Measurements from ENCODE around the gene NCAM1.

DNA sequence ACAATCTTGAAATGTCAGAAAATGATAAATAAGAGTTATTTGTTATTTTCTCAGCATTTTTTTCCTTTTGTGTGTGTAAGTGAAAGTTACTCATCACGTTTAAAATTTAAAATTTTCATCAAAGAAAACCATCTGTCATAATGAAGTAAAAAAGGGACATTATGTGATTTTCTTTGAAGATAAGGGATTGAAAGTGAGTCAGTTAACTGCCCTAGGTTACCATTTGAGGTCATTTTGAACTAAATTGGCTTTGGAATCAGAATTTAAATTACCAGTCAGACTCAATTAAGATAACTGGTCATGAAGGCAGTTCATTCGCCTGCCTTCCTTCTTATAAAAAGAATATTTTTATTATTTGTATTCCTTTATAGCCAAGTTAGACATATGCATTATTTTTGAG is 14.3 kb downstream of the NCAM1 start:
- TF ChIP-seq, protein P1, sequence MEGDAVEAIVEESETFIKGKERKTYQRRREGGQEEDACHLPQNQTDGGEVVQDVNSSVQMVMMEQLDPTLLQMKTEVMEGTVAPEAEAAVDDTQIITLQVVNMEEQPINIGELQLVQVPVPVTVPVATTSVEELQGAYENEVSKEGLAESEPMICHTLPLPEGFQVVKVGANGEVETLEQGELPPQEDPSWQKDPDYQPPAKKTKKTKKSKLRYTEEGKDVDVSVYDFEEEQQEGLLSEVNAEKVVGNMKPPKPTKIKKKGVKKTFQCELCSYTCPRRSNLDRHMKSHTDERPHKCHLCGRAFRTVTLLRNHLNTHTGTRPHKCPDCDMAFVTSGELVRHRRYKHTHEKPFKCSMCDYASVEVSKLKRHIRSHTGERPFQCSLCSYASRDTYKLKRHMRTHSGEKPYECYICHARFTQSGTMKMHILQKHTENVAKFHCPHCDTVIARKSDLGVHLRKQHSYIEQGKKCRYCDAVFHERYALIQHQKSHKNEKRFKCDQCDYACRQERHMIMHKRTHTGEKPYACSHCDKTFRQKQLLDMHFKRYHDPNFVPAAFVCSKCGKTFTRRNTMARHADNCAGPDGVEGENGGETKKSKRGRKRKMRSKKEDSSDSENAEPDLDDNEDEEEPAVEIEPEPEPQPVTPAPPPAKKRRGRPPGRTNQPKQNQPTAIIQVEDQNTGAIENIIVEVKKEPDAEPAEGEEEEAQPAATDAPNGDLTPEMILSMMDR (conservative IDR thresholded peaks at IDR 0.05): no peak
- TF ChIP-seq EZH2 (IDR thresholded peaks at IDR 0.05; ENCODE audit: low read depth): no peak
